GM12878 (cell line): ENCODE measurements around the gene GTF3A.

Source experiments
- CBX5 ChIP-seq: sonication (generic); IDR thresholded peaks from 2 replicates; pipeline ENCODE4 v1.6.1; 2016; ENCODE audit warnings: low read depth, moderate library complexity, mild to moderate bottlenecking, inconsistent platforms
- EZH2 ChIP-seq: IDR thresholded peaks from 2 replicates; pipeline ENCODE4 v1.6.1; 2012; ENCODE audit warnings: low read depth, mild to moderate bottlenecking, control low read depth, inconsistent platforms, low read length, borderline replicate concordance; ENCODE audit not compliant: control insufficient read depth
- IRF3 ChIP-seq: fragments of 450-650 bp; IDR thresholded peaks from 2 replicates; pipeline ENCODE4 v1.6.1; 2014; ENCODE audit warnings: mild to moderate bottlenecking
- POLR2A ChIP-seq: IDR thresholded peaks from 2 replicates; pipeline ENCODE4 v1.6.1; 2011; ENCODE audit warnings: low read depth, mild to moderate bottlenecking, low read length
- SP1 ChIP-seq: IDR thresholded peaks from one replicate; pipeline ENCODE4 v1.6.1; 2011; ENCODE audit warnings: low read depth, low read length
- SREBF2 ChIP-seq: IDR thresholded peaks from 2 replicates; pipeline ENCODE4 v1.6.1; 2012; ENCODE audit warnings: mild to moderate bottlenecking, low read length
- TCF12 ChIP-seq: IDR thresholded peaks from 2 replicates; pipeline ENCODE4 v1.6.1; 2011; ENCODE audit warnings: low read depth, mild to moderate bottlenecking, low read length
- USF1 ChIP-seq: IDR thresholded peaks from 2 replicates; pipeline ENCODE4 v1.6.1; 2011; ENCODE audit warnings: borderline replicate concordance, low read depth, mild to moderate bottlenecking, moderate library complexity, mixed read lengths, low read length; ENCODE audit not compliant: insufficient read depth; ENCODE audit errors: extremely low read length
- TF ChIP-seq, protein P1 (sequence below), 3 experiments: IDR thresholded peaks in 2 of 3; conservative IDR thresholded peaks in 1 of 3; 2 replicates each; pipeline ENCODE4 v1.5.1; 2011; ENCODE audit warnings: low read depth in 3 of 3, low read length in 3 of 3, mild to moderate bottlenecking in 3 of 3, control low read depth in 2 of 3, moderate library complexity in 2 of 3, inconsistent platforms in 1 of 3, mixed read lengths in 1 of 3; ENCODE audit not compliant: control insufficient read depth in 2 of 3, insufficient read depth in 1 of 3; ENCODE audit errors: extremely low read depth in 1 of 3
- TF ChIP-seq, protein P2 (sequence below): IDR thresholded peaks from 2 replicates; pipeline ENCODE4 v1.6.1; 2012; ENCODE audit warnings: mild to moderate bottlenecking, low read depth, low read length
- TF ChIP-seq, protein P3 (sequence below): fragments of 450-650 bp; IDR thresholded peaks from 2 replicates; pipeline ENCODE4 v1.6.1; 2017; ENCODE audit warnings: mild to moderate bottlenecking

GRCh38 chr13:27381601-27382000 lies 42.8 kb upstream of the GTF3A start:
- TF ChIP-seq, protein P1, sequence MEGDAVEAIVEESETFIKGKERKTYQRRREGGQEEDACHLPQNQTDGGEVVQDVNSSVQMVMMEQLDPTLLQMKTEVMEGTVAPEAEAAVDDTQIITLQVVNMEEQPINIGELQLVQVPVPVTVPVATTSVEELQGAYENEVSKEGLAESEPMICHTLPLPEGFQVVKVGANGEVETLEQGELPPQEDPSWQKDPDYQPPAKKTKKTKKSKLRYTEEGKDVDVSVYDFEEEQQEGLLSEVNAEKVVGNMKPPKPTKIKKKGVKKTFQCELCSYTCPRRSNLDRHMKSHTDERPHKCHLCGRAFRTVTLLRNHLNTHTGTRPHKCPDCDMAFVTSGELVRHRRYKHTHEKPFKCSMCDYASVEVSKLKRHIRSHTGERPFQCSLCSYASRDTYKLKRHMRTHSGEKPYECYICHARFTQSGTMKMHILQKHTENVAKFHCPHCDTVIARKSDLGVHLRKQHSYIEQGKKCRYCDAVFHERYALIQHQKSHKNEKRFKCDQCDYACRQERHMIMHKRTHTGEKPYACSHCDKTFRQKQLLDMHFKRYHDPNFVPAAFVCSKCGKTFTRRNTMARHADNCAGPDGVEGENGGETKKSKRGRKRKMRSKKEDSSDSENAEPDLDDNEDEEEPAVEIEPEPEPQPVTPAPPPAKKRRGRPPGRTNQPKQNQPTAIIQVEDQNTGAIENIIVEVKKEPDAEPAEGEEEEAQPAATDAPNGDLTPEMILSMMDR (IDR thresholded peaks at IDR 0.05 in 2 of 3, conservative IDR thresholded peaks at IDR 0.05 in 1 of 3; ENCODE audit: control insufficient read depth in 2 of 3, extremely low read depth in 1 of 3, insufficient read depth in 1 of 3, low read depth in 3 of 3, low read length in 3 of 3) = no peak
- no peak for TF ChIP-seq POLR2A
- TF ChIP-seq, protein P2, sequence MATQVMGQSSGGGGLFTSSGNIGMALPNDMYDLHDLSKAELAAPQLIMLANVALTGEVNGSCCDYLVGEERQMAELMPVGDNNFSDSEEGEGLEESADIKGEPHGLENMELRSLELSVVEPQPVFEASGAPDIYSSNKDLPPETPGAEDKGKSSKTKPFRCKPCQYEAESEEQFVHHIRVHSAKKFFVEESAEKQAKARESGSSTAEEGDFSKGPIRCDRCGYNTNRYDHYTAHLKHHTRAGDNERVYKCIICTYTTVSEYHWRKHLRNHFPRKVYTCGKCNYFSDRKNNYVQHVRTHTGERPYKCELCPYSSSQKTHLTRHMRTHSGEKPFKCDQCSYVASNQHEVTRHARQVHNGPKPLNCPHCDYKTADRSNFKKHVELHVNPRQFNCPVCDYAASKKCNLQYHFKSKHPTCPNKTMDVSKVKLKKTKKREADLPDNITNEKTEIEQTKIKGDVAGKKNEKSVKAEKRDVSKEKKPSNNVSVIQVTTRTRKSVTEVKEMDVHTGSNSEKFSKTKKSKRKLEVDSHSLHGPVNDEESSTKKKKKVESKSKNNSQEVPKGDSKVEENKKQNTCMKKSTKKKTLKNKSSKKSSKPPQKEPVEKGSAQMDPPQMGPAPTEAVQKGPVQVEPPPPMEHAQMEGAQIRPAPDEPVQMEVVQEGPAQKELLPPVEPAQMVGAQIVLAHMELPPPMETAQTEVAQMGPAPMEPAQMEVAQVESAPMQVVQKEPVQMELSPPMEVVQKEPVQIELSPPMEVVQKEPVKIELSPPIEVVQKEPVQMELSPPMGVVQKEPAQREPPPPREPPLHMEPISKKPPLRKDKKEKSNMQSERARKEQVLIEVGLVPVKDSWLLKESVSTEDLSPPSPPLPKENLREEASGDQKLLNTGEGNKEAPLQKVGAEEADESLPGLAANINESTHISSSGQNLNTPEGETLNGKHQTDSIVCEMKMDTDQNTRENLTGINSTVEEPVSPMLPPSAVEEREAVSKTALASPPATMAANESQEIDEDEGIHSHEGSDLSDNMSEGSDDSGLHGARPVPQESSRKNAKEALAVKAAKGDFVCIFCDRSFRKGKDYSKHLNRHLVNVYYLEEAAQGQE = no peak
- TF ChIP-seq IRF3 = no peak
- TF ChIP-seq SREBF2 = no peak
- no peak for TF ChIP-seq SP1
- TF ChIP-seq, protein P3, sequence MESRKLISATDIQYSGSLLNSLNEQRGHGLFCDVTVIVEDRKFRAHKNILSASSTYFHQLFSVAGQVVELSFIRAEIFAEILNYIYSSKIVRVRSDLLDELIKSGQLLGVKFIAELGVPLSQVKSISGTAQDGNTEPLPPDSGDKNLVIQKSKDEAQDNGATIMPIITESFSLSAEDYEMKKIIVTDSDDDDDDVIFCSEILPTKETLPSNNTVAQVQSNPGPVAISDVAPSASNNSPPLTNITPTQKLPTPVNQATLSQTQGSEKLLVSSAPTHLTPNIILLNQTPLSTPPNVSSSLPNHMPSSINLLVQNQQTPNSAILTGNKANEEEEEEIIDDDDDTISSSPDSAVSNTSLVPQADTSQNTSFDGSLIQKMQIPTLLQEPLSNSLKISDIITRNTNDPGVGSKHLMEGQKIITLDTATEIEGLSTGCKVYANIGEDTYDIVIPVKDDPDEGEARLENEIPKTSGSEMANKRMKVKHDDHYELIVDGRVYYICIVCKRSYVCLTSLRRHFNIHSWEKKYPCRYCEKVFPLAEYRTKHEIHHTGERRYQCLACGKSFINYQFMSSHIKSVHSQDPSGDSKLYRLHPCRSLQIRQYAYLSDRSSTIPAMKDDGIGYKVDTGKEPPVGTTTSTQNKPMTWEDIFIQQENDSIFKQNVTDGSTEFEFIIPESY = no peak
- TF ChIP-seq EZH2 = no peak
- no peak for TF ChIP-seq USF1
- no peak for TF ChIP-seq TCF12
- TF ChIP-seq CBX5 = no peak
